MCF 10A (cell line): Measurements from ENCODE around the gene SYT14. TPM values are rescaled to one million over a fixed set of nuclear protein-coding genes. Genes with fewer than 3 reads are reported as not detected.

Source experiments
- BruUV-seq: library from RNA; stranded (reverse); fragments of 400-500 nt; replicated peaks from 2 replicates; lab custom pipeline; 2021; lab: Mats Ljungman, UMichigan
- CTCF ChIA-PET: fragments of 300-600 bp; sonication (Branson Sonifier 250); formaldehyde crosslinking; extraction: SDS; loops from one replicate; lab custom pipeline; 2021; ENCODE audit warnings: antibody characterized with exemption, inconsistent platforms; lab: Yijun Ruan, JAX
- POLR2A ChIA-PET: fragments of 300-600, 350-650 bp; sonication (Branson Sonifier 250); formaldehyde crosslinking; extraction: SDS; loops from one replicate; lab custom pipeline; 2020; ENCODE audit warnings: antibody characterized with exemption, inconsistent platforms; lab: Yijun Ruan, JAX
- DNase-seq: peaks from one replicate; pipeline ENCODE4 v3.0.0-alpha.2; 2018; ENCODE audit not compliant: unreplicated experiment
- H3K27ac Mint-ChIP-seq: one replicate; pipeline ENCODE4 v1.8.0; 2022; ENCODE audit warnings: mild to moderate bottlenecking, low read depth, mixed read lengths; ENCODE audit not compliant: unreplicated experiment
- H3K27me3 Mint-ChIP-seq: one replicate; pipeline ENCODE4 v1.8.0; 2022; ENCODE audit warnings: mixed read lengths; ENCODE audit not compliant: insufficient read depth, unreplicated experiment
- H3K36me3 Mint-ChIP-seq: one replicate; pipeline ENCODE4 v1.8.0; 2022; ENCODE audit warnings: mild to moderate bottlenecking, moderate library complexity, mixed read lengths; ENCODE audit not compliant: insufficient read depth, unreplicated experiment
- H3K4me1 Mint-ChIP-seq: one replicate; pipeline ENCODE4 v1.8.0; 2022; ENCODE audit warnings: mixed read lengths; ENCODE audit not compliant: insufficient read depth, unreplicated experiment
- H3K4me3 Mint-ChIP-seq: one replicate; pipeline ENCODE4 v1.8.0; 2022; ENCODE audit warnings: mild to moderate bottlenecking, moderate library complexity, mixed read lengths; ENCODE audit not compliant: unreplicated experiment
- H3K9me3 Mint-ChIP-seq: one replicate; pipeline ENCODE4 v1.8.0; 2022; ENCODE audit warnings: mixed read lengths; ENCODE audit not compliant: unreplicated experiment
- CTCF ChIP-seq: fragments of 200-600 bp; IDR thresholded peaks from one replicate; pipeline ENCODE4 v1.8.0; 2022; ENCODE audit warnings: antibody characterized with exemption, mild to moderate bottlenecking; ENCODE audit not compliant: unreplicated experiment
- intact Hi-C: fragments of 100-400 bp; cut with micrococcal nuclease; formaldehyde crosslinking; loops from 2 replicates; pipeline ENCODE4 v1.14.1; 2022
- total RNA-seq: library from RNA; stranded (reverse); gene quantifications from 2 replicates; pipeline ENCODE4 v1.2.3, GENCODE V29; 2022

Gene SYT14
- total RNA-seq, 1 experiment from 2014 or later: 0.79 TPM

- Mint-ChIP-seq H3K9me3 (peaks cover 6% of the 10 kb centered on the region), H3K4me1 (no peaks in the 10 kb centered on the region), H3K27ac (no peak overlapping the region), H3K27me3 (peaks cover 46% of the 10 kb centered on the region), H3K4me3 (no peak overlapping the region), H3K36me3 (no peaks in the 10 kb centered on the region)
- no peak for TF ChIP-seq CTCF
- ChIA-PET POLR2A (interaction anchor here (0.7 kb wide), 1 partner anchor 13 kb away, joined by 3 read pairs; no protein-coding TSS in a partner anchor), CTCF (interaction anchor here (0.6 to 1.5 kb wide), 5 partner anchors 10 to 239 kb away, joined by 3 to 4 read pairs (median 3); no protein-coding TSS in a partner anchor)
- BruUV-seq: no TSS peak
- intact Hi-C loops: no loop called here
- DNase-seq: no peak
Measured at GRCh38 chr1:210072896-210073504, 135.0 kb downstream of the SYT14 start.

GRCh38 chr1:210074904-210075303 lies 136.9 kb downstream of the SYT14 start:
- no peak overlapping the region for H3K27ac Mint-ChIP-seq
- H3K4me3 Mint-ChIP-seq: no peak overlapping the region
- DNase-seq: no peak
- H3K4me1 Mint-ChIP-seq: no peaks in the 10 kb centered on the region
- peaks cover 6% of the 10 kb centered on the region for H3K9me3 Mint-ChIP-seq
- no peaks in the 10 kb centered on the region for H3K36me3 Mint-ChIP-seq
- POLR2A ChIA-PET: no interaction called here
- CTCF ChIA-PET: no interaction called here
- no peak for TF ChIP-seq CTCF
- intact Hi-C loops: no loop called here
- BruUV-seq: no TSS peak
- H3K27me3 Mint-ChIP-seq: peaks cover 35% of the 10 kb centered on the region

GRCh38 chr1:210076620-210077019 lies 138.6 kb downstream of the SYT14 start:
- ChIA-PET POLR2A (no interaction called here), CTCF (no interaction called here)
- peak; percentile 17 for DNase-seq
- TF ChIP-seq CTCF: no peak
- H3K36me3 Mint-ChIP-seq: no peaks in the 10 kb centered on the region
- no TSS peak for BruUV-seq
- no peak overlapping the region for H3K27ac Mint-ChIP-seq
- H3K9me3 Mint-ChIP-seq: peaks cover 6% of the 10 kb centered on the region
- no peaks in the 10 kb centered on the region for H3K4me1 Mint-ChIP-seq
- H3K4me3 Mint-ChIP-seq: no peak overlapping the region
- intact Hi-C loops: no loop called here
- peaks cover 36% of the 10 kb centered on the region for H3K27me3 Mint-ChIP-seq

- BruUV-seq: no TSS peak
- no peak overlapping the region for H3K27ac Mint-ChIP-seq
- no peak for TF ChIP-seq CTCF
- no peak overlapping the region for H3K4me3 Mint-ChIP-seq
- H3K9me3 Mint-ChIP-seq: peaks cover 2% of the 10 kb centered on the region
- no peak for DNase-seq
- POLR2A ChIA-PET: no interaction called here
- CTCF ChIA-PET: interaction anchor here (0.7 kb wide), 1 partner anchor 259 kb away, joined by 3 read pairs; no protein-coding TSS in a partner anchor
- H3K4me1 Mint-ChIP-seq: no peaks in the 10 kb centered on the region
- H3K27me3 Mint-ChIP-seq: peaks cover 36% of the 10 kb centered on the region
- no peaks in the 10 kb centered on the region for H3K36me3 Mint-ChIP-seq
- intact Hi-C loops: no loop called here
Measured at GRCh38 chr1:210081494-210081893, 143.5 kb downstream of the SYT14 start.
